Naive thymus-derived CD4-positive, alpha-beta T cell (primary cell): ENCODE data around the gene SLAIN2. TPM values are rescaled to one million over a fixed set of nuclear protein-coding genes. Genes with fewer than 3 reads are reported as not detected.

Experiments used
- ATAC-seq: fragments of 150-1000 bp; cut with Tn5 transposase; 2 replicates; pipeline ENCODE4 v1.10.0; 2021; ENCODE audit warnings: mild to moderate bottlenecking, moderate library complexity
- CTCF ChIA-PET: fragments of 350-600 bp; sonication (Branson Sonifier 250); formaldehyde crosslinking; loops from one replicate; lab custom pipeline; 2021; ENCODE audit warnings: antibody characterized with exemption; lab: Charles Lee
- POLR2A ChIA-PET: fragments of 350-600 bp; sonication (Branson Sonifier 250); formaldehyde crosslinking; loops from one replicate; lab custom pipeline; 2021; ENCODE audit warnings: antibody characterized with exemption, inconsistent platforms; lab: Charles Lee
- DNase-seq, 9 donors: peaks; one replicate each; pipeline versions ENCODE4 v3.0.0 to v3.0.0-alpha.2; 2020 to 2022; ENCODE audit warnings: mixed read lengths in 1 of 9
- H3K27ac ChIP-seq: one replicate; pipeline ENCODE4 v1.7.0; 2013; ENCODE audit warnings: mild to moderate bottlenecking, low read depth, low read length, moderate library complexity
- H3K27me3 ChIP-seq, 2 donors: one replicate each; pipeline ENCODE4 v1.7.0; 2013; ENCODE audit warnings: low read length in 2 of 2, mild to moderate bottlenecking in 2 of 2, moderate library complexity in 2 of 2; ENCODE audit not compliant: control insufficient read depth in 2 of 2, insufficient read depth in 2 of 2
- H3K36me3 ChIP-seq, 3 experiments: 1 replicate in 2 of 3; 2 replicates in 1 of 3; pipeline ENCODE4 v1.7.0; 2013; ENCODE audit warnings: low read length in 3 of 3, mild to moderate bottlenecking in 3 of 3, moderate library complexity in 1 of 3; ENCODE audit not compliant: insufficient read depth in 3 of 3, control insufficient read depth in 2 of 3
- H3K4me1 ChIP-seq, 2 donors: one replicate each; pipeline ENCODE4 v1.7.0; 2013; ENCODE audit warnings: low read length in 2 of 2, mild to moderate bottlenecking in 2 of 2, moderate library complexity in 1 of 2; ENCODE audit not compliant: control insufficient read depth in 2 of 2, insufficient read depth in 2 of 2
- H3K4me3 ChIP-seq: 2 replicates; pipeline ENCODE4 v1.7.0; 2013; ENCODE audit warnings: mild to moderate bottlenecking, low read length
- H3K9me3 ChIP-seq, 3 experiments: 1 replicate in 2 of 3; 2 replicates in 1 of 3; pipeline ENCODE4 v1.7.0; 2013; ENCODE audit warnings: low read length in 3 of 3; ENCODE audit not compliant: control insufficient read depth in 2 of 3
- H3K27ac Mint-ChIP-seq, 9 donors: one replicate each; pipeline ENCODE4 v1.8.0; 2020 to 2022; ENCODE audit warnings: mixed read lengths in 9 of 9, mild to moderate bottlenecking in 8 of 9, moderate library complexity in 5 of 9, inconsistent platforms in 2 of 9
- H3K27me3 Mint-ChIP-seq, 5 donors: one replicate each; pipeline ENCODE4 v1.8.0; 2021 to 2022; ENCODE audit warnings: mixed read lengths in 5 of 5, mild to moderate bottlenecking in 1 of 5
- H3K36me3 Mint-ChIP-seq, 5 donors: one replicate each; pipeline ENCODE4 v1.8.0; 2020 to 2022; ENCODE audit warnings: mixed read lengths in 5 of 5, mild to moderate bottlenecking in 3 of 5, inconsistent platforms in 1 of 5
- H3K4me1 Mint-ChIP-seq, 7 donors: one replicate each; pipeline ENCODE4 v1.8.0; 2020 to 2022; ENCODE audit warnings: mixed read lengths in 7 of 7, mild to moderate bottlenecking in 3 of 7, inconsistent platforms in 1 of 7
- H3K4me3 Mint-ChIP-seq, 10 donors: one replicate each; pipeline ENCODE4 v1.8.0; 2020 to 2022; ENCODE audit warnings: mild to moderate bottlenecking in 10 of 10, mixed read lengths in 10 of 10, moderate library complexity in 6 of 10, inconsistent platforms in 2 of 10
- H3K9me3 Mint-ChIP-seq, 11 donors: one replicate each; pipeline ENCODE4 v1.8.0; 2020 to 2022; ENCODE audit warnings: mixed read lengths in 11 of 11, mild to moderate bottlenecking in 4 of 11, inconsistent platforms in 1 of 11, moderate library complexity in 1 of 11
- intact Hi-C, 2 donors: fragments of 100-400 bp; cut with micrococcal nuclease; formaldehyde crosslinking; loops; one replicate each; pipeline ENCODE4 v1.15.1; 2023
- polyA plus RNA-seq, 2 donors: library from polyadenylated mRNA; unstranded; fragments of 300-500 nt; fragmentation: Illumina TruSeq; gene quantifications; one replicate each; pipeline ENCODE4 v1.2.3, GENCODE V29; 2021
- total RNA-seq, 6 experiments: library from RNA in 5 of 6; stranded (reverse) in 5 of 6; gene quantifications; 1 replicate in 5 of 6; 2 replicates in 1 of 6; pipeline ENCODE4 v1.2.3 and lab custom pipeline; 2021 to 2026

Gene SLAIN2
- total and polyA plus RNA-seq, 7 experiments from 2014 or later, result 17.8 to 87.5 (median 67.6) TPM

GRCh38 chr4:48368389-48368788, 27.1 kb downstream of the SLAIN2 start:
- Mint-ChIP-seq H3K36me3 (peaks cover 4 to 17% (median 10%) of the 10 kb centered on the region in 5 donors), H3K27me3 (no peaks in the 10 kb centered on the region), H3K4me1 (peaks cover 16 to 64% (median 59%) of the 10 kb centered on the region in 7 donors), H3K4me3 (no peak overlapping the region), H3K9me3 (peaks cover 0 to 3% (median 0%) of the 10 kb centered on the region in 11 donors), H3K27ac (peak overlapping the region in 1 of 9 donors; percentile 31)
- H3K36me3 ChIP-seq, result no peaks in the 10 kb centered on the region
- no peak overlapping the region for H3K4me3 ChIP-seq
- no peak for DNase-seq
- no peaks in the 10 kb centered on the region for H3K27me3 ChIP-seq
- ChIA-PET POLR2A (no interaction called here), CTCF (no interaction called here)
- H3K9me3 ChIP-seq, result no peaks in the 10 kb centered on the region
- H3K4me1 ChIP-seq, result peaks cover 10 to 13% of the 10 kb centered on the region in 2 donors
- no peak for ATAC-seq
- no peak overlapping the region for H3K27ac ChIP-seq
- intact Hi-C loops, result no loop called here

GRCh38 chr4:48369248-48369647, 27.9 kb downstream of the SLAIN2 start:
- CTCF ChIA-PET, result interaction anchor here (0.7 kb wide), 1 partner anchor 60 kb away, joined by 3 read pairs; no protein-coding TSS in a partner anchor
- Mint-ChIP-seq H3K9me3 (peaks cover 0 to 3% (median 0%) of the 10 kb centered on the region in 11 donors), H3K36me3 (peaks cover 5 to 17% (median 11%) of the 10 kb centered on the region in 5 donors), H3K4me3 (no peak overlapping the region), H3K27me3 (no peaks in the 10 kb centered on the region), H3K27ac (peak overlapping the region in 3 of 9 donors; percentile 4 to 57 (median 6)), H3K4me1 (peaks cover 16 to 67% (median 60%) of the 10 kb centered on the region in 7 donors)
- Histone ChIP-seq H3K36me3 (no peaks in the 10 kb centered on the region), H3K9me3 (no peaks in the 10 kb centered on the region), H3K4me1 (peaks cover 10 to 13% of the 10 kb centered on the region in 2 donors), H3K27ac (no peak overlapping the region), H3K27me3 (no peaks in the 10 kb centered on the region), H3K4me3 (no peak overlapping the region)
- DNase-seq (no peak), ATAC-seq (no peak)
- intact Hi-C loops, result no loop called here
- POLR2A ChIA-PET, result no interaction called here

- POLR2A ChIA-PET, result no interaction called here
- H3K36me3 ChIP-seq, result no peaks in the 10 kb centered on the region
- CTCF ChIA-PET, result interaction anchor here (0.9 kb wide), 1 partner anchor 8 kb away, joined by 3 read pairs; no protein-coding TSS in a partner anchor
- Mint-ChIP-seq H3K27ac (peak overlapping the region in 1 of 9 donors; percentile 4), H3K36me3 (peaks cover 8 to 21% (median 15%) of the 10 kb centered on the region in 5 donors), H3K27me3 (no peaks in the 10 kb centered on the region), H3K9me3 (peaks cover 0 to 3% (median 0%) of the 10 kb centered on the region in 11 donors), H3K4me3 (peak overlapping the region in 1 of 10 donors; percentile 7), H3K4me1 (peaks cover 16 to 72% (median 65%) of the 10 kb centered on the region in 7 donors)
- H3K9me3 ChIP-seq, result no peaks in the 10 kb centered on the region
- intact Hi-C loops, result no loop called here
- no peak for ATAC-seq
- H3K27ac ChIP-seq, result no peak overlapping the region
- peaks cover 10 to 13% of the 10 kb centered on the region in 2 donors for H3K4me1 ChIP-seq
- no peak for DNase-seq
- no peaks in the 10 kb centered on the region for H3K27me3 ChIP-seq
- H3K4me3 ChIP-seq, result no peak overlapping the region
Measured at GRCh38 chr4:48369771-48370170, 28.4 kb downstream of the SLAIN2 start.

DNA sequence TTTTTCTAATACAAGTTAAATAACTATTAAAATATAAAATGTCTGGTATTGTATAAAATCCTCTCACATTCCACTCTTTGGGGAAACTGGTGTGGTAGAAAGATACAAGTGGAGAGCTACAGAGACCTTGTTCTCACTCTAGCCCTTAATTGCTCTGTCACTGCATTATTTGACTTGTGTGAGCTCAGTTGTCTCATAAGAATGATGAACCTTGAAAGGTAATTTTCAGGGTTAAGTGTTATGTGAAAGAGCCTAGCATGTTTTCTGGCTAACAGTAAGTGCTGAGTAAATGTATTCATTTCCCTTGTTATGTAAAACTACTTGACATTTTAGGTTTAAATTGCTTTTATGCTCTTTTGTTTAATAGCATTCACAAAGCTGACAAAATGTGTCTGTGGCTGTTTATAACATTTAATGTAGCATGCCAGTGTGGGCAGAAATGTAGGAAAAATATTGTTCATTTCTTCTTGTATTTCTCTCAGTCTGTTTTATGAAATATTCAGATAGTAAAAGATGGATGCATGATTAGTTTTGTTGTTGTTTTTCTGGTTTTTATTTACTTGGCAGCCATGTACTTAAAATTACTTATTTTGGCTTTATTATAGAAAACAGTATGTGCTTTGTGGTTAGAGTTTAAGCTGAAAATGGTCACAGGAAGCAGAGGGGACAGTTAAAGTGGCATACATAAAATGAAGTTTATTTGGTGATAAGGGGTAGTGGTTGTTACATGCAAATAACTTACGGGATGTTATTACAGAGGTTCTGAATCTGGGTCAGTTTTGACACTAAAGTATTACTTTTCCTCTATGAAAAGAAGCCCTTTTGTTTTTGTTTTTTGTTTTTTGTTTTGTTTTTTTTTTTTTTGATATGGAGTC, 29.2 kb downstream of the SLAIN2 start:
- peaks cover 5 to 21% (median 18%) of the 10 kb centered on the region in 5 donors for H3K36me3 Mint-ChIP-seq
- peak overlapping the region in 5 of 9 donors; percentile 21 to 60 (median 45) for H3K27ac Mint-ChIP-seq
- ChIA-PET POLR2A (no interaction called here), CTCF (interaction anchor here (0.9 kb wide), 1 partner anchor 9 kb away, joined by 3 read pairs; no protein-coding TSS in a partner anchor)
- Histone ChIP-seq H3K36me3 (no peaks in the 10 kb centered on the region), H3K27ac (no peak overlapping the region), H3K27me3 (no peaks in the 10 kb centered on the region), H3K4me3 (no peak overlapping the region), H3K4me1 (peaks cover 10 to 13% of the 10 kb centered on the region in 2 donors), H3K9me3 (no peaks in the 10 kb centered on the region)
- no peak for ATAC-seq
- H3K27me3 Mint-ChIP-seq, result no peaks in the 10 kb centered on the region
- H3K9me3 Mint-ChIP-seq, result peaks cover 0 to 2% (median 0%) of the 10 kb centered on the region in 11 donors
- peak overlapping the region in 2 of 10 donors; percentile 7 to 10 for H3K4me3 Mint-ChIP-seq
- no peak for DNase-seq
- peaks cover 16 to 75% (median 68%) of the 10 kb centered on the region in 7 donors for H3K4me1 Mint-ChIP-seq
- intact Hi-C loops, result no loop called here

GRCh38 chr4:48372272-48372671, 30.9 kb downstream of the SLAIN2 start:
- no peaks in the 10 kb centered on the region for H3K27me3 ChIP-seq
- DNase-seq (no peak), ATAC-seq (no peak)
- Mint-ChIP-seq H3K4me1 (peaks cover 16 to 62% (median 55%) of the 10 kb centered on the region in 7 donors), H3K27ac (no peak overlapping the region), H3K9me3 (no peaks in the 10 kb centered on the region), H3K4me3 (no peak overlapping the region), H3K27me3 (no peaks in the 10 kb centered on the region), H3K36me3 (peaks cover 1 to 20% (median 16%) of the 10 kb centered on the region in 5 donors)
- H3K27ac ChIP-seq, result no peak overlapping the region
- ChIA-PET POLR2A (no interaction called here), CTCF (no interaction called here)
- intact Hi-C loops, result no loop called here
- no peaks in the 10 kb centered on the region for H3K36me3 ChIP-seq
- H3K4me1 ChIP-seq, result peaks cover 0 to 13% of the 10 kb centered on the region in 2 donors
- H3K9me3 ChIP-seq, result no peaks in the 10 kb centered on the region
- no peak overlapping the region for H3K4me3 ChIP-seq

DNA sequence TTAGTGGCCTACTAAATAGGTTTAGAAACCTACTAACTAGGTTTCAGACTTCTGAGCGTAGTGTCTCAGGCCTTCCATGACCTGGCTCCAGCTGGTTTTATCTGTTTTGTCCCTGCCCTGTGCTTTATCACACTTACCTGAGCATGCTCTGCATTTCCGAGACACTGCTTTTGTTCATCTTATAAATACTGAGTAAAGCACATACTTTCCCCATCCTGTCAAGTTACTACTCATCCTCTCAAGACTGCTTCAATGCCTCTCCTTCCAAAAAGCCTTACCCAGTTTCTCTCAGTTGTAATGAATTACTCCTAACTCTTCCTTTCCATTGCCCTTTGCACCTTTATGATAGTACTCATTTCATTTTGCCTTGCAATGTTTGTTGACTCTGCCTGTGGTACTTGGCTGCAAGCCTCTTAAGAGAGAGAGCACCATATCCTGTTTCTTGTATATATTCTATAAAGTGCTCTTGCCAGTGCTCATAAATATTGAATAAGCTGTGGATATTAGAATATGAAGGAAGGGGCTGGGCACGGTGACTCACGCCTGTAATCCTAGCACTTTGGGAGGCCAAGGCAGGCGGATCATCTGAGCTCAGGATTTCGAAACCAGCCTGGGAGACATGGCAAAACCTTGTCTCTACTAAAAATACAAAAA, 34.4 kb downstream of the SLAIN2 start:
- H3K27me3 Mint-ChIP-seq, result no peaks in the 10 kb centered on the region
- no peaks in the 10 kb centered on the region for H3K9me3 Mint-ChIP-seq
- DNase-seq (no peak), ATAC-seq (no peak)
- H3K4me1 ChIP-seq, result peaks cover 0 to 7% of the 10 kb centered on the region in 2 donors
- no peak overlapping the region for H3K4me3 ChIP-seq
- H3K27me3 ChIP-seq, result no peaks in the 10 kb centered on the region
- H3K9me3 ChIP-seq, result no peaks in the 10 kb centered on the region
- H3K36me3 ChIP-seq, result peaks cover 0 to 4% (median 3%) of the 10 kb centered on the region in 3 experiments
- no peak overlapping the region for H3K27ac ChIP-seq
- POLR2A ChIA-PET, result no interaction called here
- CTCF ChIA-PET, result no interaction called here
- intact Hi-C loops, result no loop called here
- H3K4me1 Mint-ChIP-seq, result peaks cover 4 to 38% (median 36%) of the 10 kb centered on the region in 7 donors
- H3K27ac Mint-ChIP-seq, result peak overlapping the region in 4 of 9 donors; percentile 7 to 62 (median 21)
- no peak overlapping the region for H3K4me3 Mint-ChIP-seq
- peaks cover 5 to 43% (median 23%) of the 10 kb centered on the region in 5 donors for H3K36me3 Mint-ChIP-seq
